ENCODE data around the gene AWAT2. TPM values are rescaled to one million over a fixed set of nuclear protein-coding genes. Genes with fewer than 3 reads are reported as not detected.

The AWAT2 gene
- total and polyA plus RNA-seq, 10 of the 15 experiments (the other 5 are each of a cell fraction or from before 2014, with no cell fraction given) = not detected

DNA sequence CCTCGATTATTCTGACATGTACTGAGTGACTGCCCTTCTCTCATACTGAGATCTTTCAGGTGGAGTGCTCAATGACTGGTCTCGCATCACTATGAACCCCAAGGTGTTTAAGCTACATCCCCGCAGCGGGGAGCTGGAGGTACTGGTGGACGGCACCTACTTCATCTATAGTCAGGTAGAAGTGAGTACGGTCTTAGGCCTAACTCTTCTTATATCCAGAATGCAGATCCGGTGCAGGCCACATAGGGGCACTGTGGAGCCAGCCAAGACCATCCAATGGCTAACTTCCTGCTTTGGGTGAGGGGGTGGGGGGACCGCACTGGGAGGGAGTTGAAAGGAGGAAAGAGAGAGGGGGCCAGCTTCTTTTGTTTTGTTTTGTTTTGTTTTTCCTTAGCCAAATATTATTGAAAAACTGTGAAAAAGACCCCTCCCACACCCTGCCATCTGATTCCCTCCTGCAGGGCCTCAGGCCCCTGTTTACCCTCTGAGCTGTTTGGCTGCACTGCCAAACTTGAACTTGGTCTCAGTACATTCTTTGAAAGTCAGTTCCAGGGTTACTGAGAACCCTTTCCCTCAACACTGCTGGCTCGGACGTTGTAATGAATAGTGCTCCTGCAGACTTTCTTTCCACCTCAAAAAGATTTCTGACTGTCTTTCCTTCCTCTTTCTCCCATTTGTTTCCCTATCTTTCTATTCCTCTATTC, 16.2 kb downstream of the AWAT2 start:
- 23% methylated on average over 10 of the region's 10 CpGs for WGBS (ENCODE audit: insufficient coverage, insufficient replicate concordance, low lambda C conversion rate, missing lambda C conversion rate)
- Histone ChIP-seq H3K9me3 (replicated peaks; ENCODE audit: control insufficient read depth, insufficient read depth, low read length) (no peaks in the 10 kb centered on the region), H4K20me1 (ENCODE audit: control insufficient read depth, insufficient read depth) (no peaks in the 10 kb centered on the region), H2AFZ (ENCODE audit: control insufficient read depth, low read depth, low read length) (no peak overlapping the region; the same call in 1 of the 2 replicates), H3K9ac (ENCODE audit: control insufficient read depth, insufficient read depth, low read length) (no peak overlapping the region), H3K4me1 (ENCODE audit: control insufficient read depth, insufficient read depth, low read length) (no peaks in the 10 kb centered on the region), H3K36me3 (ENCODE audit: control insufficient read depth in 2 of 2, insufficient read depth in 2 of 2, low read length in 1 of 2) (no peaks in the 10 kb centered on the region), H3K4me3 (no peak overlapping the region), H3K27ac (ENCODE audit: control insufficient read depth, insufficient read depth) (no peak overlapping the region), H3K27me3 (replicated peaks in 1 of 2; ENCODE audit: control insufficient read depth in 2 of 2, insufficient read depth in 2 of 2, low read length in 1 of 2) (no peaks in the 10 kb centered on the region), H3K79me2 (ENCODE audit: control insufficient read depth, insufficient read depth, low read length) (no peaks in the 10 kb centered on the region), H3K4me2 (ENCODE audit: control insufficient read depth, insufficient read depth) (no peak overlapping the region)
- ATAC-seq = peak; percentile 85
- DNase-seq (ENCODE audit: low read depth, low spot score) = no peak
- in situ Hi-C loops (cut with MboI) = loop anchor here (10.0 to 25.0 kb wide), 3 partner anchors 104 to 499 kb away; partner anchors contain the start of genes DLG3 and IGBP1
- ChIA-PET POLR2A (no interaction called here), RAD21 (ENCODE audit: unreplicated experiment) (interaction anchor here (1.0 to 1.2 kb wide), 3 partner anchors 63 to 400 kb away, joined by 3 read pairs; no protein-coding TSS in a partner anchor), SMC1A (ENCODE audit: uncharacterized antibody, unreplicated experiment) (interaction anchor here (1.2 to 2.8 kb wide), 3 partner anchors 8 to 64 kb away, joined by 4 to 16 read pairs (median 4); no protein-coding TSS in a partner anchor), CTCF (interaction anchor here (0.7 to 7.0 kb wide), 9 partner anchors 8 to 631 kb away, joined by 3 to 66 read pairs (median 4); partner anchors contain the start of gene IGBP1)
- intact Hi-C loops (cut with micrococcal nuclease; ENCODE audit: unreplicated experiment) = loop anchor here (2.0 to 5.0 kb wide), 3 partner anchors 63 to 399 kb away; partner anchors contain the start of gene P2RY4
- no peak for FAIRE-seq
- no TSS peak for BruUV-seq (replicated peaks)
- TF ChIP-seq, protein P1, sequence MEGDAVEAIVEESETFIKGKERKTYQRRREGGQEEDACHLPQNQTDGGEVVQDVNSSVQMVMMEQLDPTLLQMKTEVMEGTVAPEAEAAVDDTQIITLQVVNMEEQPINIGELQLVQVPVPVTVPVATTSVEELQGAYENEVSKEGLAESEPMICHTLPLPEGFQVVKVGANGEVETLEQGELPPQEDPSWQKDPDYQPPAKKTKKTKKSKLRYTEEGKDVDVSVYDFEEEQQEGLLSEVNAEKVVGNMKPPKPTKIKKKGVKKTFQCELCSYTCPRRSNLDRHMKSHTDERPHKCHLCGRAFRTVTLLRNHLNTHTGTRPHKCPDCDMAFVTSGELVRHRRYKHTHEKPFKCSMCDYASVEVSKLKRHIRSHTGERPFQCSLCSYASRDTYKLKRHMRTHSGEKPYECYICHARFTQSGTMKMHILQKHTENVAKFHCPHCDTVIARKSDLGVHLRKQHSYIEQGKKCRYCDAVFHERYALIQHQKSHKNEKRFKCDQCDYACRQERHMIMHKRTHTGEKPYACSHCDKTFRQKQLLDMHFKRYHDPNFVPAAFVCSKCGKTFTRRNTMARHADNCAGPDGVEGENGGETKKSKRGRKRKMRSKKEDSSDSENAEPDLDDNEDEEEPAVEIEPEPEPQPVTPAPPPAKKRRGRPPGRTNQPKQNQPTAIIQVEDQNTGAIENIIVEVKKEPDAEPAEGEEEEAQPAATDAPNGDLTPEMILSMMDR (IDR thresholded peaks at IDR 0.05 in 2 of 3, conservative IDR thresholded peaks at IDR 0.05 in 1 of 3; ENCODE audit: control insufficient read depth in 2 of 3, extremely low read depth in 1 of 3, insufficient read depth in 1 of 3, low read depth in 3 of 3, low read length in 3 of 3) = peak; percentile 51 to 70 (median 63)
- TF ChIP-seq POU2F2 (IDR thresholded peaks at IDR 0.05; ENCODE audit: borderline replicate concordance, low read depth, low read length) (no peak), YY1 (IDR thresholded peaks at IDR 0.05; ENCODE audit: low read depth, low read length) (peak; percentile 53; the same call in 1 of the 2 replicates), SMC3 (IDR thresholded peaks at IDR 0.05; ENCODE audit: borderline replicate concordance, low read length) (peak; percentile 39; the same call in 1 of the 2 replicates), RAD21 (IDR thresholded peaks at IDR 0.05; ENCODE audit: insufficient read depth, low read depth, low read length) (peak; percentile 57), SP1 (IDR thresholded peaks at IDR 0.05; ENCODE audit: low read depth, low read length) (no peak), TAF1 (IDR thresholded peaks at IDR 0.05; ENCODE audit: borderline replicate concordance, low read depth, low read length) (no peak), CHD2 (IDR thresholded peaks at IDR 0.05; ENCODE audit: borderline replicate concordance, low read depth, low read length) (no peak), HCFC1 (IDR thresholded peaks at IDR 0.05; ENCODE audit: low read length) (no peak), NFYB (IDR thresholded peaks at IDR 0.05; ENCODE audit: insufficient read depth, low read depth, low read length) (no peak), STAT1 (conservative IDR thresholded peaks at IDR 0.05) (no peak)
- TF ChIP-seq, protein P2, sequence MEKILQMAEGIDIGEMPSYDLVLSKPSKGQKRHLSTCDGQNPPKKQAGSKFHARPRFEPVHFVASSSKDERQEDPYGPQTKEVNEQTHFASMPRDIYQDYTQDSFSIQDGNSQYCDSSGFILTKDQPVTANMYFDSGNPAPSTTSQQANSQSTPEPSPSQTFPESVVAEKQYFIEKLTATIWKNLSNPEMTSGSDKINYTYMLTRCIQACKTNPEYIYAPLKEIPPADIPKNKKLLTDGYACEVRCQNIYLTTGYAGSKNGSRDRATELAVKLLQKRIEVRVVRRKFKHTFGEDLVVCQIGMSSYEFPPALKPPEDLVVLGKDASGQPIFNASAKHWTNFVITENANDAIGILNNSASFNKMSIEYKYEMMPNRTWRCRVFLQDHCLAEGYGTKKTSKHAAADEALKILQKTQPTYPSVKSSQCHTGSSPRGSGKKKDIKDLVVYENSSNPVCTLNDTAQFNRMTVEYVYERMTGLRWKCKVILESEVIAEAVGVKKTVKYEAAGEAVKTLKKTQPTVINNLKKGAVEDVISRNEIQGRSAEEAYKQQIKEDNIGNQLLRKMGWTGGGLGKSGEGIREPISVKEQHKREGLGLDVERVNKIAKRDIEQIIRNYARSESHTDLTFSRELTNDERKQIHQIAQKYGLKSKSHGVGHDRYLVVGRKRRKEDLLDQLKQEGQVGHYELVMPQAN (conservative IDR thresholded peaks at IDR 0.05) = no peak
- TF ChIP-seq, protein P3, sequence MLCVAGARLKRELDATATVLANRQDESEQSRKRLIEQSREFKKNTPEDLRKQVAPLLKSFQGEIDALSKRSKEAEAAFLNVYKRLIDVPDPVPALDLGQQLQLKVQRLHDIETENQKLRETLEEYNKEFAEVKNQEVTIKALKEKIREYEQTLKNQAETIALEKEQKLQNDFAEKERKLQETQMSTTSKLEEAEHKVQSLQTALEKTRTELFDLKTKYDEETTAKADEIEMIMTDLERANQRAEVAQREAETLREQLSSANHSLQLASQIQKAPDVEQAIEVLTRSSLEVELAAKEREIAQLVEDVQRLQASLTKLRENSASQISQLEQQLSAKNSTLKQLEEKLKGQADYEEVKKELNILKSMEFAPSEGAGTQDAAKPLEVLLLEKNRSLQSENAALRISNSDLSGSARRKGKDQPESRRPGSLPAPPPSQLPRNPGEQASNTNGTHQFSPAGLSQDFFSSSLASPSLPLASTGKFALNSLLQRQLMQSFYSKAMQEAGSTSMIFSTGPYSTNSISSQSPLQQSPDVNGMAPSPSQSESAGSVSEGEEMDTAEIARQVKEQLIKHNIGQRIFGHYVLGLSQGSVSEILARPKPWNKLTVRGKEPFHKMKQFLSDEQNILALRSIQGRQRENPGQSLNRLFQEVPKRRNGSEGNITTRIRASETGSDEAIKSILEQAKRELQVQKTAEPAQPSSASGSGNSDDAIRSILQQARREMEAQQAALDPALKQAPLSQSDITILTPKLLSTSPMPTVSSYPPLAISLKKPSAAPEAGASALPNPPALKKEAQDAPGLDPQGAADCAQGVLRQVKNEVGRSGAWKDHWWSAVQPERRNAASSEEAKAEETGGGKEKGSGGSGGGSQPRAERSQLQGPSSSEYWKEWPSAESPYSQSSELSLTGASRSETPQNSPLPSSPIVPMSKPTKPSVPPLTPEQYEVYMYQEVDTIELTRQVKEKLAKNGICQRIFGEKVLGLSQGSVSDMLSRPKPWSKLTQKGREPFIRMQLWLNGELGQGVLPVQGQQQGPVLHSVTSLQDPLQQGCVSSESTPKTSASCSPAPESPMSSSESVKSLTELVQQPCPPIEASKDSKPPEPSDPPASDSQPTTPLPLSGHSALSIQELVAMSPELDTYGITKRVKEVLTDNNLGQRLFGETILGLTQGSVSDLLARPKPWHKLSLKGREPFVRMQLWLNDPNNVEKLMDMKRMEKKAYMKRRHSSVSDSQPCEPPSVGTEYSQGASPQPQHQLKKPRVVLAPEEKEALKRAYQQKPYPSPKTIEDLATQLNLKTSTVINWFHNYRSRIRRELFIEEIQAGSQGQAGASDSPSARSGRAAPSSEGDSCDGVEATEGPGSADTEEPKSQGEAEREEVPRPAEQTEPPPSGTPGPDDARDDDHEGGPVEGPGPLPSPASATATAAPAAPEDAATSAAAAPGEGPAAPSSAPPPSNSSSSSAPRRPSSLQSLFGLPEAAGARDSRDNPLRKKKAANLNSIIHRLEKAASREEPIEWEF (IDR thresholded peaks at IDR 0.05; ENCODE audit: insufficient replicate concordance, low read depth, low read length) = no peak
